GM18868 (cell line): ENCODE data around the gene DUSP6.

Experiments used
- ATAC-seq: cut with Tn5 transposase; IDR thresholded peaks from one replicate; pipeline ENCODE4 v1.9.1; 2021; ENCODE audit warnings: mild to moderate bottlenecking, moderate library complexity; ENCODE audit not compliant: unreplicated experiment

DUSP6 gene, protein sequence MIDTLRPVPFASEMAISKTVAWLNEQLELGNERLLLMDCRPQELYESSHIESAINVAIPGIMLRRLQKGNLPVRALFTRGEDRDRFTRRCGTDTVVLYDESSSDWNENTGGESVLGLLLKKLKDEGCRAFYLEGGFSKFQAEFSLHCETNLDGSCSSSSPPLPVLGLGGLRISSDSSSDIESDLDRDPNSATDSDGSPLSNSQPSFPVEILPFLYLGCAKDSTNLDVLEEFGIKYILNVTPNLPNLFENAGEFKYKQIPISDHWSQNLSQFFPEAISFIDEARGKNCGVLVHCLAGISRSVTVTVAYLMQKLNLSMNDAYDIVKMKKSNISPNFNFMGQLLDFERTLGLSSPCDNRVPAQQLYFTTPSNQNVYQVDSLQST

DNA sequence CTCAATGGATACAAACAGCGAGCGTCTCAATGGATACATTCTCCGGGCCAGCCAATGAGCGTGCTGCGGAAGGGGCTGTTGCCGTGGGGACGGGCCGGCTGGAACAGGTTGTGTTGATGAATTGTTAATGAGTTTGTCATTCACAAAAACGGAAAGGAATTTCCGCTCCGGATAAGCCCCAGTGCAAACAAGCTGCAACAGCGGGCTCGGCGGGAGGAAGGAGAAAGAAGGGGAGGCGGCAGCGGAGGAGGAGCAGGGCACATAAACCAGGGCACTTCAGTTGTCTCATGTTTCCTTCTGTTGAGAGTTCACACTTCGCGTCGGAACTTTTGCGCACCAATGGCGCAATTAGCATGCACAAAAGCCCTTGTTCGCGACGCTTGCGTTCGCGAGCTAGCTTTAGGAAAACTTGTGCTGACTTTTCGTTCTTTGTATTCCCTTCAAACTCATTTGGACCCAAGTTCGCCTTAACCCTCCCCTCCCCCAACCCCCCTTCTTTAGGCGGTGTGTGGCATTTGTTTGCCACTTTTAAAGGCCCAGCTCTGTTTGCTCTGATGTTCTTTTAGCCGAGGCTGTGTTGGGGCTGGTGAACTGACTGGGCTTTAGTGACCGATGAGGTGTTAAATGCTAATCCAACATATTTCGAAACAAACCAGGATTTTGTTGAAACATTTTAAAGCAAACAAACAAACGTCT is at the start of gene DUSP6:
DUSP6 (minus strand) TSS at position 10 of the 696 bp plus-strand sequence. CDS start 462 bp downstream, outside the sequence.
- ATAC-seq = peak; percentile 42

DNA sequence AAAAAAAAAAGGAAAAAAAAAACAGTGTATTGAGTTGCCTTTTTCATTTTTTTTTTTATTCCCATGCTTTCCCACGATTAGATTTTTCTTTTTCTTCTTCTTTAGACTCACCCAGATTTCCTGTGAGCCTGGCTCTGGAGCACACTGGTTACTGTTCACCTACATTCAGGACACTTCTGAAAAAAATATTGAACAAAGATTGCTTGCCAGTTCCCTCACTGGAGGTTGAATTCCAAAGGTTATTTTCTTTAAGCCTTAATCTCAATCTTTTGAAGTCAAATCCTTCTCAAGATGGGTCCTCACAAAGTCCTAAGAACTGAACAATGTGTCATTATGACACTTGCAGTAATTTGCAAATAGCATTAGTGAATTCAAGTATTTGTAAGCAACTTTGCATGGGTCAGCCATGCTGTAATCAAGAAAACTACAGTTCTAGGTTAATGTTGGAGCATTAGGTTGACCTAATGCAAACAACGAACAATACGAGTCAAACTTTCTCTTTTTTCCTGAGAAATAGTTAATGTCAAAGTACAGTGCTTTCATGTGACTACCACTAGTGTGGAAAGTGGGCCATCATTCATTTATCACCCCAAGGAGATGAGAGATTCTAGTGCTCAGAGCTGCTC is 49.2 kb upstream of the DUSP6 start:
- no peak for ATAC-seq

DNA sequence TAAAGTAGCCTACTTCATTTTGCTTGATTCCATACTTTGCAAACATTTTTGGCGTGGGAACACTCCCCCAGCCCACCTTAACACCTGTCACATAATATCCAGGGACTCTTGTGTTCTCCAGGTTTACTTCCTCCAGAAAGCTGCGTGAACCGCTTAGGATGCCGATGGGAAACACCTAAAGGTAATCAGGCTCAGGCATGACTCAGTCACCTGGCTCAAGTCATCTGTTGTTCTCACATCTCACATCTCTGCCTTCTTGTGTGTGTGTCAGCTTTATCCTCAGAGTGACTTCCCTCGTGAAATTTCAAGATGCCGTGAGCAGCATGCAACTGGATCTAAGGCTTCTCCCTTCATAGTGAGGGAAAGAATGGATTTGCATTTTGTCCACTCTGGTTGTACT is 48.1 kb upstream of the DUSP6 start:
- ATAC-seq = no peak

DNA sequence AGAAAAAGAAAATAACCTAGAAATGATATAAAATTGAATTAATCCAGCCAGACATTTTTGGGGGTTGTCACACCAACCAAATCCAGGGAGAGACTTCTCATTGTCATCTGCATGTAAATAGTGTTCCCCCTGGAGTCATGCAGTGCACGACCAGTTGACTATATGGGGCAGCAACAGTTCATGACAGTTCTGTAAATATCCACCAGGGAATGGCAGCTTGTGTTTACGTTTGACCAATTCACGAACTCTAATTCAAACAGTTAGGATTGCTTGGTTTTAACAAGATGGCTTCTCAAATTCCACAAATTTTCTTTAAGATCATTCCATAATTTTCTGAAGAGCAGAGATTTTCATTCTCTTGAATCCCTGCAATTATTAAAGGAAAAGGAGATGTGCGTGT is 43.4 kb upstream of the DUSP6 start:
- ATAC-seq = no peak

DNA sequence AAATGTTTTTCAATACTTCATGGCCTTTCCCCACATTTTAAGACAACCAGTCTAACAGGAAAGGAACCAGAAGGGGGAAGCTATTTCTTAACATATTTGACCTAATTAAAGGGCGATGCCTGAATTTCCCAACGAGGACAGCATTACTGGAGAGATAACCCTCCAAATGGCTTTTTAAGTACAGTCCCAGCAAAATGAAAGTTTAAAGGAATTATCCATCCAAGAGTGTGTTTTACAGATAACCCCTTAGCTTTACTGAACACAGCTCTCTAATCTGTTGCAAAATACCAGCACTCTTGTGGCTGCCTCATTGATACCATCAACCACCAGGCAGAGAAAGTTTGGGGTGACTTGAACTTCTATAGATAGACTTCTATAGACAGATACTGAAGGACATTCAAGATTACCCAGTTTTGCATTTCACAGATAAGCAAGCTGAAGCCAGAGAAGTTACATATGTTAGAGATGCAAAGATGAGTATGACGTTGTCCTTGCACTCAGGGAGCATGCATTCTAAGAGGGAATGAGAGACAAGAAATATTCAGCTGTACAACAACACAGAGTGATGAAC is 41.3 kb upstream of the DUSP6 start:
- no peak for ATAC-seq

DNA sequence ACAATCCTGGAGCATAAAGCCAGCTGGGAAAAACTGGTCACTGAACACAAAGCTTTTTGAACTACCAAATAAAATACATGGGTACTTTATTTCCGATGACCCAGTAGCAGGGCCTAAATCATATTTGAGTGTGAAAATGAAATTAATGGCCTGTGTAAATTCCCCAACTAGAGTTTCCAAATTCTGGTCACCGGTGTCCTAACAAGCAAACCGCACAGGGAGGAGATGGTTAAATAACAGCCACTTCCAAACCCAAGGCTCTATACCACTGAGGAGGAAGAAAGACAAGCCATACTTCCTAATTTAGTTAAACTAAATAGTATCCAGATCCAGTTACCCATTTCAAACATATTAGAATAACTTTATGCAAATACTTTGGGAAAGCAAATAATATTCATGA is 40.1 kb upstream of the DUSP6 start:
- no peak for ATAC-seq

DNA sequence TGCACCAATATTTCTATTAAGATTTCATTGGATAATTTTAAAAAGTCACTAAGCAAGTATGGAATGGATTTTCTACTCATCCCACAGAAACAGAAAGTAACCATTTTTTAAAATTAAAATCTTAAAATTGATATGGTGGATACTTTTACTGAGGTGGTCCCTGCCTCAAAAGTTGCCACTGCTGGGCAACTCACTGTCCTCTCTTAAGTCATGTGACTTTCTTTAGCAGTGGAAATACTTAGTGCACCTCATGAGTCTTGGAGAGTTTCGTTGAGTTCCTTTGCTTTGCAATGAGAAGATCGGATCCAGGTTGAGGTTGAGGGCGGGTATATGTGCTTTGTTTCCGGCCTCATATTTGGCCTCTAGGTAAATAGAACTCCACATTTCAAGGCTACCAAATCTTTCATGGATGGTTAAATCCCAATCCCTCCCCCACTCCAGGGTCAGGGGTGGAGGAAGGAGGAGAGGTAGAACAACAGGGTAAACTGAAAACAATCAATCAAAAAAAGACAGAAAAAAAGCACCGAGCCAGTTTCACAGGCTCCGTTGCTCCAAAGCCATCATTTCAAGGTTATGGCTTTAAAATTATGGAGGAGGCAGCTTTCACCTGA is 39.5 kb upstream of the DUSP6 start:
- ATAC-seq = no peak

DNA sequence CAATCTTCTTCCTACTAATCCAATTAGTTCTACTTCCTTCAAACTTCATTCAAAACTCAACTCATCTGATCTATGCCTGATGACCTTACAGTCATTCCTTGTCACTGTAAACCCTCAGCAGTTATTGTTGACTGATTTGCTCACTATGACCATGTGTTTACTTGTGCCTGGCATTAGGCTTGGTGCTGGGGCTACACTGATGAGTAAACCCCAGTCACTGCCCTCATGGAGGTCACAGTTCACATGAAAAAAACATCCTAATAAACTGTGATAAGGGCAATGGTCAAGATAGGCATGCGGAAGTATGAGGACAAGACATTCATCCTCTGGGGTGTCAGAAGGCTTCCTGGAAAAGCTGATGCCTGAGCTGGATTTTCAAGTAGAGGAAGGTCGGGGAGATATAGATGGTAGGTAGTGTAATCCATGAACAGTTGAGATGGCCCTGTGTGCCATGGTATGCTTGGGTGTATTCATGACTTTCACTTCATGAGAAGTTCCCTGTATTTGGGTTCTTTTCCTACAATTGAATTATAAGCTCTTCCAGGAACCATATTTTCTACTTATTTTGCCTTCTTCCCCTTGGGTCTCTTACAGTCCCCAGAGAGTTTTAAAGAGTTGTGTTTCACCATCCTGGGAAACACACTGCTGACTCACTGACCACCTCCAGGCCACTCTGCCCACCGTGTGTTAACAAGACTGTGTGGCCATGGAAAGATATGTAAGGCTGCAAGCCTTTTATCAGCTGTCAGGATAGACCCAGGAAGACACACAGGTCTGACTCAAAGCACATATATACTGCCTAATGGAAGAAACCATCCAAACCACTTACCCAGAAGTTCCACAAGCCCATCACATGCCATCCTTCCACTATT is 38.7 kb upstream of the DUSP6 start:
- no peak for ATAC-seq

DNA sequence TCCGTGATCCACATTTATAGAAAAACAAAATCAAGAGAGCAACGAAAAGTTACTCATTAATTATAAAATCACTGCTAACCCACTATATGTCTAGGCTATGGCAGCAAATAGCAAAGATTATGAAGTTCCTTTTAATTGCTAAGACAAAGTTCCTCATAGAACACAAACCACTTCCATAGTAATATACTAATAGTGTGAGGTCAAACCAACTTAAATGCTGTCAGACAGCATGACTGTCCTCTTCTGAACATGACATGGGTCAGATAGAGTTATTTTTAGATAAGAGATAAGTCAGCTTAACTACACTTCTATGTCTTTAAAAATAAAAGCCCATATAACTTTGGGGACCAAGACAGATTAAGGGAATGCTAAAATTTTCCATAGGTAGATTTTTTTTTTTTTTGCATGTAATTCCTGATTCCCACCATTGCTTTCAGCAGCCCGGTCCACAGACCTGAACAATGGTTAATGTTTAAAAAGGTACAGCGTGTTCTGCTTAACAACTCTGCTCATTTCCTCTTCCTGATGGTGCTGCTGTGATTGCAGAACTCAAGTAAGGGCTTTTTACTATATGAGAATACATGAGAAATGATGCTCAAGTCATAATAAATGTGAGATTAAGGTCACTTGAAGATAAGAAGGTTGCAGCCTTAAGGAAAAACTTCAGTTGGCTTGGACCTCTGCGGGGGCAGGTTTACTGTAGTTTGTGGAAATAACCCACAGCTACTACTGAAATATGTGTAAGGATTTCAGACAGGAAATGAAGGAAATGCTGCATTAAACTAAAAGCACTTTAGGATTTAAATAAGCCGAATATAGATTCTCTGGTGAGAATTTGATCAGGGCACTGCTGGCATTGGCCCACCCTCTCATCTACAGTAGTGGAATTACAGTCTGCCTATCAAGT is 37.7 kb upstream of the DUSP6 start:
- no peak for ATAC-seq

DNA sequence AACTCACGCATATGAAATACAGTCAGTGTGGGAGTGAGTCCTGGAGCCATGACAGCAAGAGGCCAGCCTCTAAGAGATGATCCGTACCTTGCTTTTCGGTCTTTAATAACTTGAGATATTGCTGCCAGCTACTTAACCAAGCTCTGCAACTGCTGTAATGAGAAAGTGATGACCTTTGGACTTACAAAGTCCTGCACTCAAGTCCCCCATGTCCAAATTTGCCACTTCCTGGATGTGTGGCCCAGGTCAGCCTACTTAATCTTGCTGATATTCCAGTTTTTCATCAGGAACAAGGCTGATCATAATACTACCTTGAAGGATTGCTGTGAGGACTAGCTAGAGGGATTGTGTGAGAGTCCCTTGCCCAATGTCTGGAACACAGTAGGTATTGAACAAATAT is 33.8 kb upstream of the DUSP6 start:
- no peak for ATAC-seq

DNA sequence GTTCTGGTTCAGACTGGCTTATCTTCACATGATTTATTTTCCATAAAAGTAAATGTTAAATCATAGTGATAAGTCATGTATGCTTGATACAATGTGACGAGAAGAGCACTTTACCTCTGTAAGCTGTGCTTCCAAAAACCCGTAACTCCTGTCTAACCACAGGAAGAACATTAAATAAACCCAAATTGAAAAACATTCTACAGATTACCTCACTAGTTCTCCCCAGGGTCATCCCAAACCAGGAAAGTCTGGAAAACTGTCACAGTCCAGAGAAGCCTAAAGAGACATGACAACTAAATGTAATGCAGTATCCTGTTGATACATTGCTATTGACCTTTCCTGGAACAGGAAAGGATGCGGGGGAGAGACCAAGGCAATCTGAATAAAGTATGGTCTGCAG is 32.5 kb upstream of the DUSP6 start:
- ATAC-seq = no peak

DNA sequence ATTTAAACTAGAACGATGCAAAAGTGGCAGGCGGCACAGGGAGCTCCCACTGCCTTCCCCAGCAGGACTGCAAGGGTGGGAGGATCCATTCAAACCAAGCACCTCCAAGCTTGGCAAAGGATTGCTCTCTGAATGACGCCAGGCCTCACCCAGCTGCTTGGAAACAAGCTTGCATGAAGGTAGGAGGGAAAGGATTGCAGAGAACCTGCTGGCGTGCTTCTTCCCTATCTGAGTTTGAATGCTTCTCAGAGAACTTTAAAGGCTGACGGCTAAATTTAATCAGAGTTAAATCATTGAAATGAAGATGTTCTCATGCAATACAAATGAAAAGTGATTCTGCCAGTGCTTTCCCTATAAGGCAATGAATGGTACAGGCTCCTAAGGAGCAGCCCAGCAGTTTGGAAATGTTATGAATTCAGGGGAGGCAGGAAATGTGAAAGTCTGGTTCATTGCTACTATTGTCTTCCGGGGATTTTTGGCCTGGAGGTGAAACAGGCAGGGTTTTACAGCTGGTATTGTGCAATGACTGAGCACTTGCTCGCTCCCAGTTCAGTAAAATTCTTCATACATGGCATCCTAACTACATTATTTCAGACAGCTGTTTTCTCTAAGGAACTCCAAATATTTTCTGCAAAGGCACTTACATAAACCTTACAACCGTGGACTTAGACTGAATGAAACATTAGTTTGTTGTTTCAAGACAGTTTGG is 31.9 kb upstream of the DUSP6 start:
- ATAC-seq = no peak

DNA sequence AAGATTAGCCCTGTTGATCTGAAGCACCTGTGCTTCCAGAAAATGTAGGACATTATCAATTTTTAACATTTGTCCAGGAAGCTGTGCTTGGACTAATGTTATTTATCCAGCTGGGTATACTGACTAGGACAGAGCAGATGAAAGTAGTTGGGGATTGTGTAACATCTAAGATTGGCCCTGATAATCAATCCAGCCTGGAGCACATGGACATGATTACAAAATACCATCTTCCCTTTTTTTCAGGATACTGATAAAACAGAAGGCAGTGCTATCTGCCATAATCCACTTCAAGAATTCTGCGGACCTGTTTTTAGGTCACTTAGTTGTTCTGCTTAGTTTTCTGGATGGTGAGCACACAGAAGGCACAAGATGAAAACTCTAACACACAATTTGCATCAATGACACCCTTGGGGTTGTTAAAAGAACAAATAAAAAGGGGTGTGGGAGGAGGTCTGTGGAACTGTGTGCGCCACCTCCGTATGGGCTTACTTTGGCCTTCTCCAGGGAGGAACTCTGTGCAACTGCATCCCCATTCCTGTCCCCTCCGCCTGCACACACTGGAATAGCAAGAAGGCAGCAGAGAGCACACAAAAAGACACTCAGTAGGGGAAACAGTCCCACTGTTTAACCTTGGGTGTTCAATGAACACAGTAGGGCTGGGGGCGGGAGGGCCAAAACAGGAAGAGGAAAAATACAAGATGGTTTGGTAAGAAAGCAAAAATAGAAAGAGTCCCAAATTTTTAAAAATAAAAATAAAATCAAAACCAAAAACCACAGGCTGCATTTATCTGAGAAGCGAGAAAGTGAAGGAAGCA is 31.1 kb upstream of the DUSP6 start:
- ATAC-seq = no peak

DNA sequence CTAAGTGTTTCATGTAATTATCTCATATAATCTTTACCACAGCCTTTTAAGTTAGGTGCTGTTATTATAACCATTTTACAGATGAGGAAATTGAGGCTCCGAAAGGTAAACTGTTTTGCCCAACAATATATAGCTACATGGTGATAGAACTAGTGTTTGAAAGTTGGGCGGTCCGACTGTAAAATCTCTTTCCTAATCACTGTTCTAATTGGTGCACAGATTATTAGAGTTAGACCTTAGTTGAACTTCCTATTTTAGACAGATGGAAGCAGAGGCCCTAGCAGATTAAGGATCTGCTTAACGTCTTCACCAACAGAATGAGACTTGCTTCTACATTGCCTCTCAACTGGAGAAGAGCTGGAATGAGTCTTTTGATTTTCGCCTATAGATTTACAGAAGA is 30.0 kb upstream of the DUSP6 start:
- no peak for ATAC-seq

DNA sequence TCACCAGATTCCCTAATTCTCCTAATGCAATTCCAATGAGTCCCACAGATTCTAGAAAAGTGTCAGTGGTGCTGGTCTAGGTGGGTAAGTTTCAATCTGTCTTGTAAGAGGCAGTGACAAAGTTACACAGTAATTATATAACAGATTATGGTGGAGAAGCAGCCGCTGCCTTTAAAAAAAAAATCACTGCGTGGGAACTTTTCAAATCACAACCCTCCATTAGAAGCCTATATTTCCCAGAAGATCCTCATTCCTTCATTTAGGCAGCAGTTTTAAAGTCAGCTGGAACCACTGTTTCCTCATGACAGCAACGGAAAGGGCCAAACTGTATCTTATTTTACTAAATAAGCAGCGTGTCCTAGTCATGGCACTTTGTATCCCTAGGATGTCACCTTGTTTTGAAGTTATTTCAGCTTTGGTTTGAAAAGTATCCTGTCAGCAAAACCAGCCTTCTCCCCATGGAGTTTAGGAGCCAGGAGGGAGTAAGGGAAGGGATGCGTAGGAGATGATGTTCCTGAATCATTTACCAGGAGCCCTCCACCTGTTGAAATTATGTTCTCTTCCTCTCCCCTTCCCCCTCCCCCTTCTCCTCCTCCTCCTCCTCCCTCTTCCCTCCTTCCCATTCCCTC is 27.7 kb upstream of the DUSP6 start:
- no peak for ATAC-seq

DNA sequence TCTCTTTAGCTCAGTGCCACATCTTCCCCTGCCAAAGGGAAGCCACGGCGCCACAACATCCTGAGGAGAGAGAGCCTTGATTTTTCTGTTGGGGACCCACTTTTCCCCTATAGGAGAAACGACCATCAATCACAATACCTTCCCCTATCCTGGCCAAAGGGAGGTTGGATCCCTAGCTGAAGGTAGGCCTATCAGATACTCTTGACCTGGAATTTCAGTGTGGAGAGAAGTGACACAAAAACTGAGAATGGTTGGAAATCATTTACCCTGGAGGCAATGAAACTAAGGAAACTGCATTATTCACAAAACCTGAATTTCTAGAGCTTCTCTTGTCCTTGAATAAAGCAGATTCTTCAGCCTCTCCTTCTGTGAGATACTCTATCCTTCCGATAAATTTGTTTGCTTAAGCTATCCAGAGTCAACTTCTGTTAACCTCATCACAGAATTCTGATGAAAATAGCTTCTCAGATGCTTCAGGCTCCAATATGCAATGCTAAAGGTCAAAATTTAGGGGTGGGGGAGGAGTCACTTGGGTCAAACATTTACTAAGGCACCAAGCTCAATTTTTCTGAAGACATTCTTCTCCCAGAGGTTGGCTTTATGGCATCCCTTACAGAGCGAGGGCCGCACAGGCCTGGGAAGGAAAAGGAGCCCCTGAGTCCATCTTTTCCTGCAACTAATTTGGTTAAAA is 27.0 kb upstream of the DUSP6 start:
- no peak for ATAC-seq

DNA sequence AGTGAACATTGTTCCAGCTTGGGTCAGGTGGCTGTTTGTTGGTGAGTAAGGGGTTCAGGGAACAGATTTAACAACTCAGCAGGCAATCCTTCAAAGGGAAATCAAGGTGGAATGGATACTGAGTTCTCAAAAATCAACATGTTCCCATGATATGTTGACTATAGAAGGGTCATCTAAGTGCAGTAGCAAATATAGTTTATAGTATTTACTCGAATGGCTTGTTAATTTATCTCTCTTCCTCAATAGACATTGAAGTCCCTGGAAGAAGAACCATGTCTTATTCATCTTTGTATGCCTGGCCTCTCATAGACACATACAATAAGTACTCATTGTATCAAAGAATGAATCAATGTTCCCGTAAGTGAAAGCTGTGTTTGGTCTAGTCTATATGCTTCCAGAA is 24.5 kb upstream of the DUSP6 start:
- no peak for ATAC-seq
